HL-60/S4 treated with phorbol 12-myristate 13-acetate at 8.2 ng/mL for 4 days and 3 days (cell line): ENCODE measurements around the gene GTF2H2C_2.
"Not testable (repeated sequence)": the region's sequence is repeated elsewhere in the genome, so short reads cannot be mapped to it uniquely, and the experiment has no call there.

ENCODE experiments used
- in situ Hi-C: fragments of 300-500 bp; cut with MboI; formaldehyde crosslinking; loops from 2 replicates; pipeline ENCODE4 v1.15.0; 2022; ENCODE audit warnings: low sequenced_read_pairs

Gene GTF2H2C_2

DNA sequence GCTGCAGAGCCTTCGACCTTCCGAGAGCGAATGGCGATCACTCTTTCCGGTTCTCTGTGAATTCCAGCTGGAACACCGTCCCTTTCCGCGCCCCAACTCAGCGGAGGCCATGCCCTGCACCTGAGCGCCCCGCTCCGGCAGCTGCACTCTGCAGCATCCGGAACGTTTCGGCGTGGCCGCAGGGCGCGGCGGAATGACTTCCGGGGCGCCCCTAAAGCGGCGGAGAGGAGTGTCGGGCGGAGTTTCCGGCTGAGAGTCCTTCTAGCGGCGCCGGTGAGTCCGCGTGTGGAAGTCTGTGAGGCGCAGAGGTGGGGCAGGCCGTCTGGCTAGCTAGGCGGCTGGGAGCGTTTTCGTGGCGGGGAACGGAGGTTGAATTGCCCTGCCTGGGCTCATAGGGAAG, at the start of gene GTF2H2C_2:
GTF2H2C_2 (plus strand) TSS at position 252 of the 400 bp plus-strand sequence.
- in situ Hi-C loops: not testable (repeated sequence)

DNA sequence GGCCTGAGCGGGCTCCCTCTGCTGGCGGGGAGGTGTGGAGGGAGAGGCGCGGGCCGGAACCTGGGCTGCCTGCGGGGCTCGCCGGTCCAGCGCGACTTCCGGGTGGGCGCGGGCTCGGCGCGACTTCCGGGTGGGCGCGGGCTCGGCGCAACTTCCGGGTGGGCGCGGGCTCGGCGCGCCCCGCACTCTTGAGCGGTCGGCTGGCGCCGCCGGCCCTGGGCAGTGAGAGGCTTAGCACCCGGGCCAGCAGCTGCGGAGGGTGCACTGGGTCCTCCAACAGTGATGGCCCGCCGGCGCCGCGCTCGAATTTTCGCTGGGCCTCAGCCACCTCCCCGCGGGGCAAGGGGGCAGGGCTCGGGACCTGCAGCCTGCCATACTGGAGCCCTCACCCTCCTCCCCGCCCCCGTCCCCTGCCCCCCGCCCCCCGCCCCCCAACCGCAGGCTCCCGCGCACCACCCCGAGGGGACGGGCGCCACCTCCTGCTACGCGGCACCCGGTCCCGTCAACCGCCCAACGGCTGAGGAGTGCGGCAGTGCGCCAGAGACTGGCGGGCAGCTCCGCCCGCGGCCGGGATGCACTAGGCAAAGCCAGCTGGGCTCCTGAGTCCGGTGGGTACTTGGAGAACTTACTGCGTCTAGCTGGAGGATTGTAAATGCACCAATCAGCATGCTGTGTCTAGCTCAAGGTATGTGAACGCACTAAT, 14.0 kb upstream of the GTF2H2C_2 start:
- in situ Hi-C loops: not testable (repeated sequence)

DNA sequence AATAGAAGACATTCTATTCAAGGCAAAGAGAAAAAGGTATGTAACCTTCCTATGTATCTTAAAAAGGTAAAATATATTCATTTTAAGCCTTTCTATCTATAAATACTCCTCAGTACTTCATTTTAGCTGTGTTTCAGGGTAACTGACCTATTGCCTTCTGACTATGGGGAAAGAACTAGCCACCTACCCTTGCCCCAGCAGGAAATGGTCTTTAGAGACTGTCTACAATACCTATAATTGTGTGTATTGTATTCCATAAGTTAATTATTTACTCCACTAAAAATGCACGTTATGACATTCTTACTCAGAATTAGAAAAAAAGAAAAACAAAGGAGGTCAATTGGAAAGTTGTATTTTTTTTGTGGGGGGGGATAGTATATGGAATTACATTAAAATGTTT, 6.2 kb downstream of the GTF2H2C_2 start:
- in situ Hi-C loops: not testable (repeated sequence)

DNA sequence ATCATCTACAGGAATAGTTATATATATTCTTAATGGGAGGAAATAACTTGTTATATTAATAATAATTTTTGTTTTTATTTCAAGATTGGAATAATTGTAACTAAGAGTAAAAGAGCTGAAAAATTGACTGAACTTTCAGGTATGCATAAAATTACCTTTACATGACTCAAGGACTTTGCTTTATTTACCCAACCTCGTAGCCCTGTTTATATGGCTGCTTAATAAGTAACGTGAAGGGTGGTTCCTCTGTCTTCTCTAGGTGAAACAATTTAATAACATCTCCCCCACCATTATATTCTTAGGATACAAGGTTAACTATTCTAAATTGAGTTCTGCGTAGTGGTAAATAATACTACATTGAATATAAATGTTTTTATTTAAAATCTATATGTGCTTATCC, 8.0 kb downstream of the GTF2H2C_2 start:
- in situ Hi-C loops: not testable (repeated sequence)

DNA sequence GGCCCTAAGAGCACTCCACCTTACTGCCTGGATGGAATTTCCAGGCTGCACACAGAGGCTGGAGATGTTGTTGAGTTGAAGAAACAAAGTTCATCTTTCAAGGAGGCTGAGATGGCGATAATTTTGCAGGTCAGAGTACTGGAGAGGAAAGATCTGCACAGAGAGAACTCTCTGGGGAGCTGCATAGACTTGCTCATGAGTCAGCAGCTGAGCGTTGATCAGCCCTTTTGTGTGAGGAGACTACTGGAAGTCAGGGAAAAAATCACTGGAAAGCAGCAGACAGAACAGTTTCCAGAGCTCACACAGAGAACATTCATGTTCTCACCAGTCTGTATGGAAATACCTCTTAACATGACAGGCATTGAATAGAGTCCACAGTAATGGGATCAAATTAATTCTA, 23.4 kb downstream of the GTF2H2C_2 start:
- in situ Hi-C loops: not testable (repeated sequence)

DNA sequence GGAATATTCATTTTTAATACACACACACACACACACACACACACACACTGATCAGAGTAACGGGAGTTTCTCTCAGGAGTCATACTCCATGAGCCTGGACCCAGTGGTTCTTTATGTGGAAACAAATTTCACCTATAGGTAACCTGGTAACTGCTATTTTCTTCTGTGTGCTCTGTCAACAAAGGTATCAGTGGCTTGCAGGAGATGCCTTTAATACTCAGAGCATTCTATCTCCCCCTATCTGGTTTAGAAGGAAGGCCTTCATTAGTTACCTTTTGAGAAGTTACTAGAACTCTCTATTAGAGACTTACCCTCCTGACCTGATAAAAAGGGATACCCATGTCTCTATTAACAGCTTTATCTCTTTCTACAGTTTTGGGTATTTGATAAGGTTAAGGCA, 34.4 kb downstream of the GTF2H2C_2 start:
- in situ Hi-C loops: not testable (repeated sequence)

DNA sequence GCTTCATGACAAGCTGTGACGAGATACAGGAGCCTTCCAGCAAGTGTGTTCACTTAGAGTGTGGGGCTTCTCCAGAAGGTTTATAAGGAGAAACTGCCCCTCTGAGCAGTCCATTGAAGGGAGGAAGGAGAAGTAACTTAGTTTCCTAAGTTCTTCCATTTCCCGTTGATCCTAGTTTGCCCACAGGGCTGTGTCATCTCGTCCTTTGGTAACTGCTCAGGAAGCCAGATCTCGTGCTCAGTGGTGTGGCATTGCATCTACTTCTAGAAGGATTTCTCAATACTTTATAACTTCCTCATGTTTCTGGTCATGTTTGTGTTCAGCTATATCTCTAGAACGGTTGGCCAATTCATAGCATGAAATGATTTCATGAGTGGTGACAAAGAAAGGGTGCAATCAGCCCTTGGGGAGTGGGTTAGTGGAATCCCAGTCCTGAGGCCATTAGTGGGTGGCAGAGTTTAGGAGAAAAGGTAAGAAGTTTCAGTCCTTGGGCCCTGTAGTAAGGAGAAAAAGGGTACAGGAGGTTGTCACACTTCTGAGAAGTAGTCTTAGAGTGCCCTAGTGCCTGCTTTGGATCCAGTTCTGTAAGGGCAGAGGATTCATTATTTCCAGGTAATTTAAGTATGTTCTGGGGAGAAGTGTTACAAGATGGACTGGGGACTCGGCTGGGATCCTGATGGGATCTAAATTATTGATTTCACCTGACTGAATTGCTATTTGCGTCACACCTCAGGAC, 36.2 kb downstream of the GTF2H2C_2 start:
- in situ Hi-C loops: not testable (repeated sequence)

DNA sequence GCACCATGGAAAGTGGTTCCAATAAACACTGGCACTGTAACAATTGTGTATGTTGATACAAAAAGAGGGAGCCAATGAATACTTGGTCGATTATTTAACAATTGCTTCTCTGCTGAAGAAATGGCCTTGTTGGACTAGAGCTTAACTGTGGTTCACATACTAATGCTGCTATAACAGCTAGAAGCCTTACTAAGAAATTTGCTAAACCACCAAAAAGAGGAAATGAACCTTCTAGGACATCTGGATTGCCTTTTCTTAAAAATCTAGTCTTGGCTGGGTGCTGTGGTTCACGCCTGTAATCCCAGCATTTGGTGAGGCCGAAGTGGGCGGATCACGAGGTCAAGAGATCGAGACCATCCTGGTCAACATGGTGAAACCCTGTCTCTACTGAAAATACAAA, 41.9 kb downstream of the GTF2H2C_2 start:
- in situ Hi-C loops: not testable (repeated sequence)

DNA sequence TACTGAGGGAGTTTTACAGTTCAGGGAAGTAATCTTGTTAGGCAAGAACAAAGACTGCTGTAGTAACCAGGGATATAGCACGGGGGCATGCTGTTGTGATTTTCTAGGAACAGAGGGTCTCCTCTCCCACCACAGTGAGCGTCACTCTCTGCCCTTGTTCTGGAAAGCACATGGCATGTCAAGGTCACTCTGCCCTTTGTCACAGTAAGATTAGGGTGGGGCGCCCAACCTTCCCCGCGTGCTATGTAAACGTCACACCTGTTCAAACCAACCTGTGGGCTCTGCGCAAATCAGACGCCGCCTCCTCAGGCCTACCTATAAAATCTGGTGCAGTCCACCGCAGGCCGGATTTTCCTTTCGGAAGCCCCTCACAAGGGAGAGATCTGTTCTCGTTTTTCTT, 44.0 kb downstream of the GTF2H2C_2 start:
- in situ Hi-C loops: not testable (repeated sequence)

DNA sequence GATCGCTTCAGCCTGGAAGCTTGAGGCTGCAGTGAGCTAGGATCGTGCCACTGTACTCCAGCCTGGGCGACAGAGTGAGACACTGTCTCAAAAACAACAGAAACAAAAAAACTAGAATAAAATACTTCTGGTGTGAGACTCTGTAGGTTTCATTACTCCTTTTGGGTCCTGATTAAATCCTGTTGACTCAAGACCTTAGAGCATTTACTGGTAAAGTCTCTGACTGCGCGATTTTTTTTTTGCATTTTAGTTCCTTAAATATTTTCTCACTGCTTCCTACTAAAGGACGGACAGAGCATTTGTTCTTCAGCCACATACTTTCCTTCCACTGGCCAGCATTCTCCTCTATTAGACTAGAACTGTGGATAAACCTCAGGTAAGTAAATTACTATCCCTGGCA, 46.8 kb downstream of the GTF2H2C_2 start:
- in situ Hi-C loops: not testable (repeated sequence)

DNA sequence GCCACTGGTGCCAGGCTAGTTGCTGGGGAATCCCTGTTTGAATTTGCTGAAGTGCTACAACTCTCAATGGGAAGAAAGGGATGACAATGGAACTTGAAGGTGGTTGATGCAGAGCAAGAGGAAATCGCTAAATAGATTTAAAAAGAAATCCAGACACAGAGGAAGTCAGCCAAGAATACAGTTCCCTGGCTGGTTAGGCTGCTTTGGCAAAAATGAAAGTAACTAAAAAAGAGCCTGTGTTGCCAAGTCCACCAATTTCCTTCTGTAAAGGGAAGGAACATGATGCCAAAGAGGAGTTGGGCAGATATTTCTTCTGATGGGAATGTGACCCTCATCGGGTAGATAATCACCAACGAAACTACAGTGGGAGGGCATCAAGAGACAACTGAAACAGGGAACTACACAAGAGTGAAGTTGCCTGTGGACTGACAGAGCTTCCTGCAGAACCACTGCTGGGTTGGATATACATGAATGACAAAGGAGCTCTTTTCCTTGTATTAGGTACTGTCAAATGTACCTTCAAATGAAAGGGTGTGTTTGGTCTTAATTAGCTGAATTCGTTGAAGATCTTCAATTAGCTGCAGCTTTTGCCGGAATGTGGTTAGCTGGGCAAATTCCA, 49.0 kb downstream of the GTF2H2C_2 start:
- in situ Hi-C loops: not testable (repeated sequence)

DNA sequence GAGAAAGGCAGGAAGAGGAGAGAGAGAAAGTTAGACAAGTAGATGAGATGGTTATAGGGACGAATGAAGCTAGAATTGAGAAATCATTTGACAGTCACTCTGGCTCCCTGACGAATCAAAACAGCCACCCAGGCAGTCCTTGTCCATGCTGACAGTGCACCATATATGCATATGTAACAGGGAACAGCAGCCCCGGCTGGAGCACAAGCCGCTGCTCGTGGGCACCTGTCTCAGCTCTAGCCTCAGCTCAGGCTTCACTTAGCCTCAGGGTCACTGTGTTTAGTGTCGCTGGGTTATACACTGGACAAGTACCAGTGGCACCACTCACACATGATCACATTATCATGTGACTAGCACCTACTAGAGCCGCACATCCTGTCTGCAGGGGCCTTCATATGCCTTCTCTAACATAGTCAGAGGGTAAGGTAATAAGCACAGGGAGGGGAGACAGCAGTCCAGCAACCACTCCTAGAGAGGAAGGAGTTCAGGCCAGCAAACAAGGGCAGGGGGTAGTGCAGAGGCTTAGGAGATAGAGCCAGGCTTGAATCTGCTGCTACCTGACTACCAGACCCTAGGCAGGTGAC, 54.9 kb downstream of the GTF2H2C_2 start:
- in situ Hi-C loops: not testable (repeated sequence)
